Measurements from ENCODE around the gene CTTNBP2NL.
"Not testable (repeated sequence)": the region's sequence is repeated elsewhere in the genome, so short reads cannot be mapped to it uniquely, and the experiment has no call there.

CTTNBP2NL gene

DNA sequence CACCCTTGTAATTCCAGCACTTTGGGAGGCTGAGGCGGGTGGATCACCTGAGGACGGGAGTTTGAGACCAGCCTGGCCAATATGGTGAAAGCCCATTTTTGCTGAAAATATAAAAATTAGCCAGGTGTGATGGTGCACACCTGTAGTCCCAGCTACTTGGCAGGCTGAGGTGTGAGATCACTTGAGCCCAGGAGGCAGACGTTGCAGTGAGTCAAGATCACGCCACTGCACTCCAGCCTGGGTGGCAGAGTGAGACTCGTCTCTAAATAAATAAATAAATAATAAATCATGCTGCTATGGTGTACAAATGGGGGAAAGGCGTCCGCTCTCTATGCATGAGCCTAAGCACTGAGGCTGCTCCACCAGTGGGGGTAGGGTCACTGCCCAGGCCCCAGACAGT, 74.3 kb downstream of the CTTNBP2NL start:
- DNase-seq, result not testable (repeated sequence)

DNA sequence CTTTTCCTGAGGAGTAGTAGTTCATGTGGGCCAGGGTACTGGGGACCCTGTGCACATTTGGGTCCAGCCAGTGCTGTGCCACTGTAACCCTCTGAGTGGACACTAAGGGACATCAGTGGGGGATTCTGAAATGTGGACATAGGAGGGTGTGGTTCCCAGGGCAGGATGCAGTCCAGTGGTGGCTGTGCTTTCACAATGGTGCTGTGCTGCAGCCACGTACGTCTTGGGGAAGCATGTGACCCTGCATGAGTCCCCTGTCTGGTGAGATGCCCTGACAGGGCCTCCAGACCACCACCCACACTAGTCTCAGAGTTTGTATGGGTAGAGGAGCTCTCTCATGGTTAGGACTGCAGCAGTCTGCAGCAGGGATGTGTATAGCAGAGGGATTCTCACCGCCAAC, 75.0 kb downstream of the CTTNBP2NL start:
- no peak for DNase-seq

DNA sequence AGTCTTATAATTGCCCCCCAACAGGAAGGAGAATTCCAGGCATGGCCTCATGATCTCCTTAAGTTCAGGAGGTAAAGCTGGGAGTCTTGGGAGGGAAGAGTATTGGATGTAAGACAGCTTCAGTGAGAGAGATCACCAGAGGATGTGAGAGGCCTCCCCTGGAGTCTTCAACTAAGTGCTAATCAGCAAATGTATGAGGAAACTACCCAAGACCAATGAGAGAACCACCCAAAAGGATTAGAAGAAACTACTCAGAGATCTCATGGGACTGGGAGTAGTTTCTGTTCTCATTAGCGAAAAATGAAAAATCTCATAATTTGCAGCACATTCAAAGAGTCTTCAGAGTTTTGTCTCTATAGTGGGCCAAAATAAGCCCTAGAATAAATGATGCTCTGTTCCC, 76.1 kb downstream of the CTTNBP2NL start:
- no peak for DNase-seq

DNA sequence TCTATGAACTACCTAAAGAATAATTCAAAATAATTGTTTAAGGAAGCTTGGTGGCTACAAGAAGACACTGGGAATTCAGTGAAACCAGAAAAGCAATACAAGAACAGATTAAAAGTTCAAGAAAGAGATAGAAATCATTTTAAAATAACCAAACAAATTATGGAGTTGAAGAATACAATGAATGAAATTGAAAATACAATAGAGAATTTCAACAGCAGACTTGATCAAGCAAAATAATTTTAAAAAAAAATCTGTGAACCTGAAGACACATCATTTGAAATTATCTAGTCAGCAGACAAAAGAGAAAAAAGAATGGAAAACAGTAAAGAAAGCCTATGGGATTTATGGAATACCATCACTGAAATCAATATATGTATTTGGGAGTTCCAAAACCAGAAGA, 81.5 kb downstream of the CTTNBP2NL start:
- DNase-seq, result no peak

DNA sequence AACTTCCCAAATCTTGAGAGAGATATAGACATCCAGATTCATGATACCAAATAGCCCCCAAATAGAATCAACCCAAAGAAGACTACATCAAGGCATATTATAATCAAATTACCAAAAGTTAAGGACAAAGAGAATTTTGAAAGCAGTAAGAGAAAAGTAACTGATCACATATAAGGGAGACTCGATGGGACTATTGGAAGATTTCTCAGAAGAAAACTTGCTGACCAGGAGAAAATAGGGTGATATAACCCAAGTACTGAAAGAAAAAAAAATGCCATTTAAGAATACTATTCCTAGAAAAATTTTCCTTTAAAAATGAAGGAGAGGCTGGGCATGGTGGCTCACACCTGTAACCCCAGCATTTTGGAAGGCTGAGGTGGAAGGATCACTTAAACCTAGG, 82.3 kb downstream of the CTTNBP2NL start:
- DNase-seq, result no peak

DNA sequence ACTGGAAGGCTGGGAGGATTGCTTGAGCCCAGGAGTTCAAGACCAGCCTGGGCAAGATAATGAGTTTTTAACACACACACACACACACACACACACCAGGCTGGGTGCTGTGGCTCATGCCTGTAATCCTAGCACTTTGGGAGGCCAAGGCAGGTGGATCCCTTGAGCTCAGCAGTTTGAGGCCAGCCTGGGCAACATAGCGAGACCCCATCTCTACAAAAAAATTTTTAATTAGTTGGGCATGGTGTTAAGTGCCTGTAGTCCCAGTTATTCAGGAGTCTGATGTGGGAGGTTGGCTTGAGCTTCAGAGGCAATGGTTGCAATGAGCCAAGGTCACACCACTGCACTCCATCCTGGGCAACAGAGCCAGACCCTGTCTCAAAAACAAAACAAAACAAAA, 90.0 kb downstream of the CTTNBP2NL start:
- DNase-seq, result not testable (repeated sequence)

DNA sequence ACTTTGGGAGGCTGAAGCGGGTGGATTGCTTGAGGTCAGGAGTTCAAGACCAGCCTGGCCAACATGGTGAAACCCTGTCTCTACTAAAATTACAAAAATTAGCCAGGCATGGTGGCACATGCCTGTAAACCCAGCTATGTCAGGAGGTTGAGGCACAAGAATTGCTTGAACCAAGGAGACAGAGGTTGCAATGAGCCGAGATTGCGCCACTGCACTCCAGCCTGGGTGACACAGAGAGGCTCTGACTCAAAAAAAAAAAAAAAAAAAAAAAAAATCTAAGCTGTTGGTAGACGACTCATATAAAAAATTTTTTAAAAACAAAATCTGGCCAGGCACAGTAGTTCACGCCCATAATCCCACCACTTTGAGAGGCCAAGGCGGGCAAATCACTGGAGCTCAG, 91.7 kb downstream of the CTTNBP2NL start:
- DNase-seq, result not testable (repeated sequence)

DNA sequence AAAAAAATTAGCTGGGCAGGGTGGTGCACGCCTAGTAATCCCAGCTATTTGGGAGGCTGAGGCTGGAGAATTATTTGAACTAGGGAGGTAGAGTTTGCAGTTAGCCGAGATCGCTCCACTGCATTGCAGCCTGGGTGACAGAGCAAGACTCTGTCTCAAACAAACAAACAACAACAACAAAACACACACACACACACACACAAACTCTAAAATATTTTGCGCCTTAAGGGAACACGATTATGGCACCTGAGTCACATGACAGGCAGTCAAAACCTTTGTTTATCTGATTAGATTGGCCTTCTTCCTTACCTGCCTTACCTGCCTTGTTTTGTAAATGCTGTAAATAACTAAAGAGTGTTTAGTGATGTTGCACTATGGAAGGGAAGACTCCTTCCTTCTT, 92.1 kb downstream of the CTTNBP2NL start:
- no peak for DNase-seq

DNA sequence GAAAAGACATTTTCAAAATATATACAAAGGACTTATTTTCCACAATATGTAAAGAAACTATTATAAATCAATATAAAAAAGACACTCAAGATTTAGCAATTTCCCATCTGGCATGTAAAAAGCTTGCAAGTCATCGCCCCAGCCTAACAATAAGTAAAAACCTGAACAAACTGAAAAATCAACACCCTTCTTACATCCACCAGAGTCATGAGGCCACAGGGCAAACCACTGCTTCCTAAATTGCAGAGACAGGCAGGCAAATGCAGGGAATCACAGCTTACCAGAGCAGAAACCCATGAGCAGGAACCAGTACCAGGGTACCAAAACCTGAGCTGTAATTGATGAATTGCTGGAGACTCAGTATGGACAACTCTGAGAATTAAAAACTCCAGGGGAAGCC, 96.1 kb downstream of the CTTNBP2NL start:
- no peak for DNase-seq

DNA sequence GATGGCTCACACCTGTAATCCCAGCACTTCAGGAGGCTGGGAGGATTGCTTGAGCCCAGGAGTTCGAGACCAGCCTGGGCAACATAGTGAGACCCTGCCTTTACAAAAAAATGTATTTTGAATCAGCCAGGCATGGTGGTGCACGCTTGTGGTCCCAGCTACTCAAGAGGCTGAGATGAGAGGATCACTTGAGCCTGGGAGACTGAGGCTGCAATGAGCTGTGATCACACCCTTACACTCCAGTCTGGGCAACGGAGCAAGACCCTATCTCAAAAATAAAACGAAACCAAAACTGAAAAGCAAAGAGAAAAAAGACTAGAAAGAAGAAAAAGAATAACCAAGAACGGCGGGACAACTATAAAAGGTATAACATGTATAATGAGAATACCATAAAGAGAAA, 97.3 kb downstream of the CTTNBP2NL start:
- no peak for DNase-seq

DNA sequence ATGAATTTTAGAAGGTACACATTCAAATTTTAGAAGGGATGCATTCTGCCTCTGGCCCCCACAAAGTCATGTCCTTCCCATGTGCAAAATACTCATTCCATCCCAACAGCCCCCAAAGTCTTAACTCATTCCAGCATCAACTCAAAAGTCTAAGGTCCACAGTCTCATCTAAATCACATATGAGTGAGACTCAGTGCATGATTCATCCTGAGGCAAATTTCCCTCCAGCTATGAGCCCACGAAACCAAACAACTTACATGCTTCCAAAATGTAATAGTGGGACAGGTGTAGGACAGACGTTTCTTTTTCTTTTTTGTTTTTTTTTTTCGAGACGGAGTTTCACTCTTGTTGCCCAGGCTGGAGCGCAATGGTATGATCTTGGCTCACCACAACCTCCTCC, 100.3 kb downstream of the CTTNBP2NL start:
- no peak for DNase-seq

DNA sequence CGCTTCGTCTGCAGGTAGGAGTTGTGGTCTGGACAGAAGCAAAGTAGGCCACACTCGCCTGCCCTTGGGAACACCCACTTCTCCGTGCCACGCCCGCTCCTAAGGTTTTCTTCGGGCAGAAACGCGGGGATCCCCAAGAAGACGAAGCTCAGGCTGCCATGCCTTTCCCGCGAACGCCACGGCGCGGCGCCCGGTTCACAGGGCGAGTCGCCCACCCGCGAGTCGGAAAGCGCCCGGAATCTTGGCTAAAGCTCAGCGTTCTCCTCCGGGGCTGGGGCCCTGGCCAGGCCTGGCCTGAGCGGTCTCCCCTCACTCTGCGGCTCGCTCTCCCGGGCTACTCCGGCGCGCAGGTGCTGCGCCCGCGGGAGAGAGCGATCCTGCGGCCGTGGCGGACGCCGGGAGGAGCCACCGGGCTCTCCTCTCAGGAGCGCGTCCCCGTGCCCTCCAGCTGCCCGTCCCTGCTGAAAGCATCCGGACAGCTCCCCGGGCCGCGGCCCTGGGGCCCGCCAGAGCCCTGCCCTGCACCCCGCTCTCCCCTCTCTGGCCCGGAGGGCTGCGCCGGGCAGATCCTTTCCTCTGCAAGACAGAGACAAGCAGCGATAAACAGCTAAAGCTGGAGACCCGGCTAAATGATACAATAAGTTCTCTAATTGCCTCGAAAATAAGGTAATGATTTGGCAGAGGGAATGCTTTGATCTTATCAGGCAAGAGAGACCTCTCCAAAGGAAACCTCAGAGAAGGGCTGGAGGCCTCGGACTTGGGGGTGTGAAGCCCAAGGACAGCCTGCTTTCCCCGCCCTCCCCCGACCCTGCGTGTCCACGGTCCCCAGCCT, 106.0 kb downstream of the CTTNBP2NL start:
- DNase-seq, result peak; percentile 46 to 51

DNA sequence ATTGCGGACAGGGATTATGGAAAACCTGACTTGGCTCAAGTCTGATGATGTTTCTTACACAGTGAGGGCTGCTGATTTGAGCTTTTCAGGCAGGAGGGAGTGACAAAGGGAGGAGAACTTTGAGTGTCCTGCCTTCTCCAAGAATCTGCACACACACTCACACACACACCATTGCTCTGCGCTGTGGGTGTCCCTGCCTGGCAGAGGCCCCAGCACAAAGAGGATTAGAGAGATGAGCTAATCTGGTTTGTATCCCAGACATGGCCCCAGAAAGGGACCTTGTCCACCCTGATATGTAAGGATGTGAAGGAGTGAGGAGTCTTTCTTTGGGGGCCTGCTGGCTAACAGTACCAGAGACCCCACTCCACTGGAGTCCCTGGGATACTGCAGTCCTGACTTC, 106.8 kb downstream of the CTTNBP2NL start:
- no peak for DNase-seq

DNA sequence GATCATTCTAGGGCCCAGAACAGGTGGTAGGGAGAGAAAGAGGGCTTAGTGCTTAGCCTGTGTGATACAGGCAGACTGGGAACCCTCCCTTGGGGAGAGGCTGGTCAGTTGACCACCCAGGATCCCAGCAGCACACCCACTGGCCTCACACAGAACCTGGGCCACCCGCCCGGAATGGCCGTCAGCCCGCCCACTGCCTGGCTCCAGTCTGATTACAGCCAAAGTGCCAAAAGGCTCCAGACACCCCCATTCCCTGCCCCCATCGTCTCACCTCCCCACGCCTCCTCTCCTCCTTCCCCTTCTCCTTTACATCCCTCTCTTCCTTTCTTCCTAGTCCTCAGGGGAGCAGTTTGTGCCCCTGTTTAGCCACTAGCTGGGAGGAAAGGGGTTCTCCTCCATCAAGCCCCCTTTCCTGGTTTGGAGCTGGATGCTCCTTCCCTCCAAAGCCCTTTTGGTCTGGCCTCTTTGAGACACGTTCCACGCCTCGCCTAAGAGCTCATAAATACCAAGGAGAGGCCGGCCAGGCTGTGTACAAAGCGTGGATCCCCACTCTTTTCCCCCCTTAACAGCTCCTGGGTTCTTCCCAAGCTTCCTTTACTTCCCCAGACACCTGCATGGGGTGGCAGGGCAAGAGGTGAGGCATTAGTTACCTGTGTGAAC, 108.1 kb downstream of the CTTNBP2NL start:
- DNase-seq, result no peak

DNA sequence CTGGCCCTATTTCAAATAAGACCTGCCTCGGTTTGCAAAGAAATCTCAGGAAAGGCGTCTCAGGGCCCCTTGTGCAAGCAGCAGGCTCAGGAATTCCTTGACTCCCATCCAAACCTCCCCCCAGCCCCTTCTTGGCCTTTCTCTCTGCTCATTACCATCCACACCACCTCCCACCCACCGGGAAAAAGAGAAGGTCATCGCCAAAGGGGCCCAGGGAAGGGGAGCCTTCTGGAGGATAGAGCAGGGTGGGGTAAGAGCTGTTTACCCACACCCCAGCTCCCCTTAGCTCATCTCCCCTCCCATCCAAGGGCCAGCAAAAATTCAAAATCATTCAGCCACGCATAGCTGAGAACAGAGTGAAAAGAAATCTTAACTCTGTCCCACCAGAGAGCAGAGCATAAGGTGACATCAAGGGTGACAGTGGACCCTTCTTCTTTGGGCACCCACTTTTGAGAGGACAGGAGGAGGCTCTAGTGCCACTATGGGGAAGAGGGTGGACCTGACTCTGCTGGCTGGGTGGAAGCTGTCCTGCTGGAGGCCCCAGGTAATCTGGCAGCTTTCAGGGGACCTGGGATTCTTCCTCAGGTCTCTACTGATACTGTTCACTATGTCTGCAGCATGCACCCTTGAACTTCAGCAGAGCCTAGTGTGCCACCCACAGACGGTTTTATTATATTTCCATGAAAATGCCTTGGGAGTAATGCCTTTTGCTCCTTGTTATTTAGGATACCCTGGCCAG, 108.8 kb downstream of the CTTNBP2NL start:
- DNase-seq, result no peak

DNA sequence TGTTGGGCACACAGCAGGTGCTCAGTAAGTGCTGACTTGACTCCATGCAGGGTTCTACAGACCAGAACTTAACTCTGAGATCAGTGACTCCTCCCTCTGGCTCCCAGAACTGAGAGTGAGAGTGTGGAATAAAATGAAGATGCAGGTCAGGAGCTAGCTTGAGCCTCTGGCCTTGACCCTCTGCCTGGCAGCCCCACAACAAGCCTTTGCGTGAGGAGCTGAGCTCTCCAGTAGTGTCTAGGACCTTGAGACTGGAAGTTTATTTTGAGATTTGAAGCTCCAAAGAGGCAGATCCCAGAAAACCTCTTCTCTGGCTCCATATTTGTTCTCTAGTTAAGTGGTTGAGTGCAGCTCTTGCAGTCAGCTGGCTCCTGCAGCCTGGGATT, 109.4 kb downstream of the CTTNBP2NL start:
- no peak for DNase-seq

DNA sequence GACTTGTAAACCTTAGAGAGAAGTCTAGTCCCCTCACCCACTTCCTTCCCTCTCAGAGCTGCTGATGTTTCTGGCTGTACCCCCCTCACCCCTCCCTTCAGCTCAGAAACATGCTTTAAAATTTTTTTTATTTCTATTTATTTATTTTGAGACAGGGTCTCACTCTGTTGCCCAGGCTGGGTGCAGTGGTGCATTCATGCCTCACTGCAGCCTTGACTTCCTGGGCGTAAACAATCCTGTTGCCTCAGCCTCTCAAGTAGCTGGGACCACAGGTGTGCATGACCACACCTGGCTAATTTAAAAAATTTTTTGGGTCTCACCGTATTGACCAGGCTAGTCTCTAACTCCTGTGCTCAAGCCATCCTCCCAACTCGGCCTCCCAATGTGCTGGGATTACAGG, 109.9 kb downstream of the CTTNBP2NL start:
- no peak for DNase-seq

DNA sequence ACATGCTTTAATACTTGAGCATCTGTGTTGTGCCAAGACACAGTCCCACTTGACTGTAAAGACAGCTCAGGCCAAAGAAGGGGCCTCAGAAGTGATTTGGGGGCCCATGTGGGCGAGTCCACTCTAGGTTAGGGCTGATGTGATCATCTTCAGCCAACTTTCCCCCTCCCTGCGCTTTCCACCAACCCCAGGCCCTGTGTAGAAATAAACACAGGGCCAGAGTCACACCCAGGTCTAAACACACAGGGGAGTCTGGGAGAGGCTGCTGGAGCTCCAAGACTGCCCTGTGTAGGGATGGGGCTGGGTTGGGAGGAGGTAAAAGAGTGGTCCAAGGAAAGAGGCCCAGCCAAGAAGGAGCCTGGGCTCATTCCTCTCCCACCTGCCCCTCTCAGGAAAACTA, 110.3 kb downstream of the CTTNBP2NL start:
- DNase-seq, result no peak

DNA sequence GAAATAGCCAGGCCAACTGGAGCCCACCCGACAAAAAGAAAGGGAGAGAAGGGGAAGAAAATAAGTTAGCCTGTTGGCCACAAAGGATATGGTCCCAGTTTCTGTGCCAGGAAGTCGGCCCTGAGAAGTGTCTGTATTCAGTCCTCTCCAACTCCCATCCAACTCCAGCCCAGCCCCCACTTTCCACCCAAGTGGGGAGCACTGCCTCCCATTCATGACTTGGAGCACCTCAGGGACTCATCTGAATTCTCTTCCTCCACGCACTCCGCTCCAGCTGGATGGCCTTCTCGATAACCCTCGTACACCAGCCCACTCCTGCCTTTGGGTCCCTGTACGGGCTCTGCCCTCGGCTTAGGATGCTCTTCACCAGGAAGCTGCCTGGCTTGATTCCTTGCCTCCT, 110.7 kb downstream of the CTTNBP2NL start:
- no peak for DNase-seq

DNA sequence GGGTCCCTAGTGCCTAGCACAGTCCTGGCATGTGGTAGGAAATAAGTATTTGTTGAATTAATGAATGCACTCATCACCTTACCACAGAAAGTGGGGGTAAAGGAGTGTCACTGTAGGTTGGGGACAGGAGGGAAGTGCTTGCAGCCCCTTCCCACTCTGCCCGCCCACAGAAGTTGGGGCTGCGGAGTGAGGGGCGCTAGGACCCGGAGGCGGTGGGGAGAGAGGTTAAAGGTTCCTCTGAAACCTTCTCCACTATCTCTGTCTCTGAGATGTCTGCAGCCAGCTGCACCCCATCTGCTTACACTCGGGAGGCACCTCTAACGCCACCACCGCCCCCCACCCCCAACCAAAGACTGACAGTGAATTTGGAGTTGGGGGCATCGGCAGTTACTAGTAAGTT, 111.3 kb downstream of the CTTNBP2NL start:
- DNase-seq, result no peak

DNA sequence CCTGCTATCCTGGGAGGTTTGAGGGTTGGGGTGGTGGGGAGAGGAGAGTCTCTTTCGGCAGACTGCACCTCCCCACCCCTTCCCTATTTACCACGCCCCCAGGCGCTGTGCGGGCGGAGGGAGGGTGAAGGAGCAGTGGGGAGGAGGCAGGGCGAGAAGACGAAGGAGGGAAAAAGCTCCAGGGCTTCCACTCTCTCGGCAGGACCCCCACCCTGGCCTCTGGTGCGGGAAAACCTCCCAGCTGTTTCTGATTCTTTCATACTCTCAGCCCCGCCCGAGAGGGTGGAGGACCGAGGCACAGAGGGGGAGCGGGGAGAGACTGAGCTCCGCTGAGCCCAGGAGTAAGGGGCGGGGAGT, 111.9 kb downstream of the CTTNBP2NL start:
- no peak for DNase-seq

DNA sequence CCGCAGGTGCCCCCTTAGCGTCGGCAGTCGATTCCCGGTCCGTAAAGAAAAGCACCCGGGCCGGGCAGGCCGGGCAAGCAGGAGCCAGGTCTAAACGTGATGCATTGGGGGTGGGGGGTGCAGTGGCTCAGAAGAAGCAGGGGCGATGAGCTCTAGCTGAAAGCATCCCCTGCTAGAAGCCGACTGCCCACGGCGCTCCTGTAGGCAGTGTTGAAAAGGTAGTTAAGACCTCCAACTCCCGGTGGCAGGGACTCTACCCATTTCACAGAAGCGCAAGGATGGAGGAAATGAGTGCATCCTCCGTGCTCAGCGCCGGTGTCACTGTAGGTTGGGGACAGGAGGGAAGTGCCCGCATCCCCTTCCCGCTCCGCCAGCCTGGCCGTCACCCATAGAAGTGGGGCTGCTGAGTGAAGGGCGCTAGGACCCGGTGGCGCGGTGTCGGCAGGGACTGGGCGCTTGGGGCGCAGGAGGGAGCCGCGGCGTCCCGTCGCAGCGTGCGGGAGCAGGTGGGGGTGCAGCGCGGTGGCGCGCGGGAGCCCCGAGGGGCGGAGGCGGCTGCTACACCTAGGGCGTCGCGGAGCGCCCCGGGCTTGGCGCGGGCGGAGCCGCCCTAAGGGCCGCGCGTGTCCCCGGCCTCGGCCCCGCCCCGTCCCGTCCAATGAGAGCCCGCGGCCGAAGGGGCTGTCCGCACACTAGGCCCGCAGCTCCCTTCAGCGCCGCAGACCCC, 112.4 kb downstream of the CTTNBP2NL start, which contains the start of gene WNT2B:
Gene WNT2B (plus strand): TSS at position 688 of the 727 bp plus-strand sequence. CDS start 298 bp downstream, outside the sequence.
- peak; percentile 23 to 37 for DNase-seq

DNA sequence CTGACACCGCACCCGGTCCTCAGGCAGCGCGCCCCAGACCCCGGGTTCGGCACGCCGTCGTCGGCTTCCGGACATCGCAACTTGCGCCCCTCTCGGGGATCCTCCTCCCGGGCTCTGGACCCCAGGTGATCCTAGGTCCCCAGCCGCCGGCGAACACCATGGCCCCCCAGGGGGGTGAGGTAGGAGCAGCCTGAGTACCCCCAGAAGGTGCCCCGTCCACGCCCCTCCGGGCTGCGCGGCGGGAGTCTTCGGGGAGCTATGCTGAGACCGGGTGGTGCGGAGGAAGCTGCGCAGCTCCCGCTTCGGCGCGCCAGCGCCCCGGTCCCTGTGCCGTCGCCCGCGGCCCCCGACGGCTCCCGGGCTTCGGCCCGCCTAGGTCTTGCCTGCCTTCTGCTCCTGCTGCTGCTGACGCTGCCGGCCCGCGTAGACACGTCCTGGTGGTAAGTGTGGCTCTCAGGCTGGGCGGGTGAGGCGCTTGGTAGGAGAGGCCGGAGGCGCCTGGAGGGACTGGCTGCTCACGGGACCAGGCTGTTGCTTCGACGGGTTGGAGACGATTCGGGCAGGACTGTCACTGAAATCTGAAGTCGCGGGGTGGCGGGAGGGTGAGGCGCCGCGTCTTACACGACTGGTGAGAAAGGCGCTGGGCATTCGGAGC, 113.1 kb downstream of the CTTNBP2NL start:
- DNase-seq, result no peak

All from stimulated activated CD4-positive, alpha-beta T cell treated with anti-CD3 and anti-CD28 coated beads, Interleukin-2, amount 100 ng/mL, for 48 hours (primary cell).